ENCODE measurements around the gene THAP10. TPM values are rescaled to one million over a fixed set of nuclear protein-coding genes. Genes with fewer than 3 reads are reported as not detected.

The THAP10 gene
- total RNA-seq, 1 experiment from 2014 or later = 2.5 TPM

- Histone ChIP-seq H4K8ac (replicated peaks; ENCODE audit: insufficient read length, low read depth, low read length) (no peak overlapping the region), H3K27ac (ENCODE audit: insufficient read length, low read depth, low read length) (no peak overlapping the region), H2AK5ac (ENCODE audit: insufficient read length, low read length) (no peak overlapping the region), H4K91ac (ENCODE audit: insufficient read length, low read depth, low read length) (no peak overlapping the region), H3K4me2 (ENCODE audit: insufficient read depth, insufficient read length, low read length) (no peak overlapping the region), H3K23me2 (ENCODE audit: insufficient read length, low read depth, low read length, poor library complexity, severe bottlenecking) (no peaks in the 10 kb centered on the region), H3K4ac (ENCODE audit: low read depth, low read length) (no peak overlapping the region), H3K9me3 (ENCODE audit: control insufficient read depth, low read depth, low read length) (no peaks in the 10 kb centered on the region), H4K20me1 (ENCODE audit: control insufficient read depth, insufficient read depth, insufficient read length) (no peaks in the 10 kb centered on the region), H3K18ac (ENCODE audit: insufficient read length, low read depth, low read length) (no peak overlapping the region), H2BK12ac (ENCODE audit: insufficient read length, low read depth, low read length) (no peak overlapping the region), H2BK15ac (ENCODE audit: low read depth, low read length) (no peak overlapping the region), H3K56ac (ENCODE audit: insufficient read length, low read depth, low read length) (no peak overlapping the region), H3K79me1 (ENCODE audit: insufficient read depth, low read depth, low read length, poor library complexity, severe bottlenecking) (no peaks in the 10 kb centered on the region), H3K4me1 (ENCODE audit: insufficient read depth, low read length) (no peaks in the 10 kb centered on the region), H3K27me3 (ENCODE audit: insufficient read depth, low read length) (no peaks in the 10 kb centered on the region), H3K23ac (ENCODE audit: insufficient read length, low read depth, low read length) (no peak overlapping the region), H3K9ac (ENCODE audit: extremely low read depth, insufficient read length, low read length) (no peak overlapping the region), H3K79me2 (ENCODE audit: insufficient read depth, low read length) (no peaks in the 10 kb centered on the region), H2BK5ac (ENCODE audit: insufficient read length, low read length) (no peak overlapping the region), H2BK20ac (ENCODE audit: low read depth, low read length, poor library complexity, severe bottlenecking) (no peak overlapping the region), H3T11ph (ENCODE audit: low read length) (no peak overlapping the region), H3K14ac (ENCODE audit: insufficient read depth, low read length) (no peak overlapping the region), H2BK120ac (ENCODE audit: low read depth, low read length, poor library complexity, severe bottlenecking) (no peak overlapping the region), H2AFZ (ENCODE audit: low read length) (no peak overlapping the region), H4K5ac (ENCODE audit: insufficient read length, low read depth, low read length) (no peak overlapping the region)
- Mint-ChIP-seq H3K4me1 (no peaks in the 10 kb centered on the region), H3K27me3 (ENCODE audit: low read depth) (no peaks in the 10 kb centered on the region), H3K4me3 (no peak overlapping the region), H3K9me3 (no peaks in the 10 kb centered on the region), H3K27ac (no peak overlapping the region; a peak in 1 of 7 replicates), H3K36me3 (ENCODE audit: insufficient read depth in 1 of 3, low read depth in 3 of 3) (no peaks in the 10 kb centered on the region; a peak in 1 of 7 replicates)
- no CpG with 5 or more reads among the region's 1 CpG for WGBS (ENCODE audit: extremely low coverage, insufficient read length, low lambda C conversion rate)
- no peak for DNase-seq
- TF ChIP-seq, protein P1, sequence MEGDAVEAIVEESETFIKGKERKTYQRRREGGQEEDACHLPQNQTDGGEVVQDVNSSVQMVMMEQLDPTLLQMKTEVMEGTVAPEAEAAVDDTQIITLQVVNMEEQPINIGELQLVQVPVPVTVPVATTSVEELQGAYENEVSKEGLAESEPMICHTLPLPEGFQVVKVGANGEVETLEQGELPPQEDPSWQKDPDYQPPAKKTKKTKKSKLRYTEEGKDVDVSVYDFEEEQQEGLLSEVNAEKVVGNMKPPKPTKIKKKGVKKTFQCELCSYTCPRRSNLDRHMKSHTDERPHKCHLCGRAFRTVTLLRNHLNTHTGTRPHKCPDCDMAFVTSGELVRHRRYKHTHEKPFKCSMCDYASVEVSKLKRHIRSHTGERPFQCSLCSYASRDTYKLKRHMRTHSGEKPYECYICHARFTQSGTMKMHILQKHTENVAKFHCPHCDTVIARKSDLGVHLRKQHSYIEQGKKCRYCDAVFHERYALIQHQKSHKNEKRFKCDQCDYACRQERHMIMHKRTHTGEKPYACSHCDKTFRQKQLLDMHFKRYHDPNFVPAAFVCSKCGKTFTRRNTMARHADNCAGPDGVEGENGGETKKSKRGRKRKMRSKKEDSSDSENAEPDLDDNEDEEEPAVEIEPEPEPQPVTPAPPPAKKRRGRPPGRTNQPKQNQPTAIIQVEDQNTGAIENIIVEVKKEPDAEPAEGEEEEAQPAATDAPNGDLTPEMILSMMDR (conservative IDR thresholded peaks at IDR 0.05) = no peak
Observed at GRCh38 chr15:70920981-70921696, 28.9 kb upstream of the THAP10 start.

Measured in H9 (cell line).